ENCODE results near the gene HTRA3.

Gene HTRA3

GRCh38 chr4:8315435-8316250 is 46.1 kb downstream of the HTRA3 start:
- DNase-seq: no peak

GRCh38 chr4:8316251-8316771 is 46.8 kb downstream of the HTRA3 start:
- DNase-seq: peak; percentile 4

GRCh38 chr4:8316911-8317351 is 47.4 kb downstream of the HTRA3 start:
- DNase-seq: peak; percentile 2

- no peak for DNase-seq
These were observed 47.9 kb downstream of the HTRA3 start for GRCh38 chr4:8317474-8317873.

- no peak for DNase-seq
These were observed 49.0 kb downstream of the HTRA3 start for GRCh38 chr4:8318509-8318908.

- DNase-seq: no peak
These were observed 49.5 kb downstream of the HTRA3 start for GRCh38 chr4:8319061-8319460.

- peak; percentile 3 for DNase-seq
These were observed 50.3 kb downstream of the HTRA3 start for GRCh38 chr4:8319731-8320385.

GRCh38 chr4:8320386-8320750 is 50.8 kb downstream of the HTRA3 start:
- DNase-seq: no peak

- no peak for DNase-seq
These were observed 51.7 kb downstream of the HTRA3 start for GRCh38 chr4:8321220-8321619.

- DNase-seq: no peak
These were observed 52.2 kb downstream of the HTRA3 start for GRCh38 chr4:8321771-8322170.

- DNase-seq: no peak
These were observed 53.5 kb downstream of the HTRA3 start for GRCh38 chr4:8322794-8323704.

- DNase-seq: no peak
These were observed 54.5 kb downstream of the HTRA3 start for GRCh38 chr4:8323947-8324555.

- no peak for DNase-seq
These were observed 55.2 kb downstream of the HTRA3 start for GRCh38 chr4:8324640-8325239.

- DNase-seq: no peak
These were observed 55.9 kb downstream of the HTRA3 start for GRCh38 chr4:8325291-8325973.

- no peak for DNase-seq
These were observed 56.7 kb downstream of the HTRA3 start for GRCh38 chr4:8326206-8326605.

GRCh38 chr4:8328456-8328855 is 58.9 kb downstream of the HTRA3 start:
- no peak for DNase-seq

GRCh38 chr4:8328866-8329559 is 59.5 kb downstream of the HTRA3 start:
- no peak for DNase-seq

GRCh38 chr4:8329560-8329858 is 60.0 kb downstream of the HTRA3 start:
- DNase-seq: no peak

- DNase-seq: no peak
These were observed 60.6 kb downstream of the HTRA3 start for GRCh38 chr4:8329859-8330761.
